CD1c-positive myeloid dendritic cell (primary cell): ENCODE data around the gene CHRNA5.
"Not testable (repeated sequence)": the region's sequence is repeated elsewhere in the genome, so short reads cannot be mapped to it uniquely, and the experiment has no call there.

Experiments
- DNase-seq: peaks from one replicate; pipeline ENCODE4 v3.0.0-alpha.2; 2016; ENCODE audit errors: extremely low spot score

Gene CHRNA5

GRCh38 chr15:78565097-78565950, at the start of gene CHRNA5:
CHRNA5 (plus strand) TSS chr15:78565520; CDS start chr15:78565720, 200 bp downstream.
- peak; percentile 85 for DNase-seq

DNA sequence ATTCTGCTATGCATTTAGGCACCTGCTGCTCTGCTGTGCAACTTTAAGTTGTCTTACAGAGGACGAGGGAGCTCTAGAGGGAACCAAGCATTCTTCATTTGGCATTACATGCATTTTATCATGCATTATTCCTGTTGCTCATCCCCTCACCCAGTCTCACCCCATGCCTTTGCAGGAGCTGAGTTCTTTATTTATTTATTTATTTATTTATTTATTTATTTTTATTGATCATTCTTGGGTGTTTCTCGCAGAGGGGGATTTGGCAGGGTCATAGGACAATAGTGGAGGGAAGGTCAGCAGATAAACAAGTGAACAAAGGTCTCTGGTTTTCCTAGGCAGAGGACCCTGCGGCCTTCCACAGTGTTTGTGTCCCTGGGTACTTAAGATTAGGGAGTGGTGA, 45.3 kb upstream of the CHRNA5 start:
- DNase-seq, result not testable (repeated sequence)

GRCh38 chr15:78524230-78524629, 41.1 kb upstream of the CHRNA5 start:
- DNase-seq, result no peak

GRCh38 chr15:78527325-78527724, 38.0 kb upstream of the CHRNA5 start:
- DNase-seq, result no peak

GRCh38 chr15:78533331-78533730, 32.0 kb upstream of the CHRNA5 start:
- no peak for DNase-seq

GRCh38 chr15:78536134-78536533, 29.2 kb upstream of the CHRNA5 start:
- DNase-seq, result peak; percentile 38

- no peak for DNase-seq
These were observed 27.9 kb upstream of the CHRNA5 start for GRCh38 chr15:78537266-78537905.

- no peak for DNase-seq
These were observed 27.0 kb upstream of the CHRNA5 start for GRCh38 chr15:78538358-78538757.

- DNase-seq, result not testable (repeated sequence)
These were observed 25.7 kb upstream of the CHRNA5 start for GRCh38 chr15:78539464-78540140.

GRCh38 chr15:78540141-78540870, 25.0 kb upstream of the CHRNA5 start, which contains the start of gene PSMA4:
PSMA4 (plus strand) TSS chr15:78540444; CDS start chr15:78541928, 1,484 bp downstream.
- DNase-seq, result peak; percentile 96

DNA sequence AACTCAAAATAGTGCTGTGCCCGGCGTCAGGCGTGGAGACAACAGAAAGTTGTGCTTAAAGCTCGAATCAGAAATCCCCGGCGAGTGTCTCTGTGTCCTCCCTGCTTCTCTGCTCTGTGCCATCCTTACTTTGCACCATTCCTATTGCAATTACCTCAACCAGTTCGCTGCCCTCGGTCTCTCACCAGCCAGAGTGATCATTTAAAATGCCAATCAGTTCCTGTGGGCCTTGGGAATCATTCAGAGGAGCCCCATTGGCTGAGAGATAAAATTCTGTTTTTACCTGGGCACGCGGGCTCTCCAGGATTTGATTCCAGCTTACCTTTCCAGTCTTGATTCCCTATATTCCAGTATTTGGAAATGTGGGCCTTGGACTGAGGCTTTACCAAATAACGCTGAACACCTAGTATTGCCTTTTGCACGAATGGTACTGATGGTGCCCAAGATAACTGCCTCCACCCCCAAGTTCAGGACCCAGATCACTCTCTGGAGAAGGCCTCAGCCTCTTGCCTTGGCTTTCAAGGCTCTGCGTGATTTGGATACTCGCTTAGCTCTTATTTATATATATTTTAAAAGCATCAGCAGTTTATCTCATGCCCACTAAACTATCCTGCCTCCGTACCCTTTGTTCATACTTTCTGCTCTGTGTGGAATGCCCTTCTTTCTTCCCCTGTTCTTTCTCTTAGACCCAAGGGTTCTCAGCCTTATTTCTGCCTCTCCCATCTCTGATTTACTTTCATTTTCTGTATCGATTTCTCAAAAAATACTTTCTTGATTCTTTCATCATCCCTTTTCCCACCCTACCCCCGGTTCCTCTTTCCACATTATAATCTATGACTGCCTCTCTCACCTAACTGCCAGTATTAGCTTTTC, 24.2 kb upstream of the CHRNA5 start:
- DNase-seq, result peak; percentile 39

DNA sequence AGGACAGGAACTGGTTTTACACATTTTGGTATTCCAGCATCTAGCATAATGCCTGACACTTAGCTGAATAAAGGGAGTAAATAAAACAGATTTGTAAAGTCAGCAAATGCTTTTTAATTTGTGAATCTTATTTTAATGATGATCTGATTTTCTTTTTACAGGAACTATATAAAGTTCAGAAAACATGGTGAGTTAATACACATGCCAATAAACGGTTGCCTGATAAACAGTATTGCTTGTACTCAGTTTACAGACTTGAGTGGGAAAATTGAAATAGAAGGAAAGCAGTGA, 23.6 kb upstream of the CHRNA5 start:
- no peak for DNase-seq

DNA sequence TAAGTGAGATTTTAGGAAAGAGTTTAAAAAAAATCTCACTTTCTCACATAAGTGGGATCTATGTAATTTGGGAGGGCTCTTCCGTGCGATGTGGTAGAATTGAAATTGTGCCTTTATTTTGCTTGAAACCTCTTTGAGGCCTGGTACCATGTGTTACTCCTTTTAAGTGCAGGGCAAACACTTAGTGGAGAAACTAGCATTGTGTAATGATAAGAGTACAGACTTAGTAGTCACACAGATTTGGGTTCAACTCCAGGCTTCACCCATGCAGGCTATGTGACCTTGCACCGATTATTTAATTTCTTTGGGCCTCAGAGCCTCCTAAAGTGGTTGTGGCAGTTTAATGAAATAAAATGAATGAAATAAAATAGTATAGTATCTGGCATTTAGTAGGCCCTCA, 22.7 kb upstream of the CHRNA5 start:
- DNase-seq, result no peak

DNA sequence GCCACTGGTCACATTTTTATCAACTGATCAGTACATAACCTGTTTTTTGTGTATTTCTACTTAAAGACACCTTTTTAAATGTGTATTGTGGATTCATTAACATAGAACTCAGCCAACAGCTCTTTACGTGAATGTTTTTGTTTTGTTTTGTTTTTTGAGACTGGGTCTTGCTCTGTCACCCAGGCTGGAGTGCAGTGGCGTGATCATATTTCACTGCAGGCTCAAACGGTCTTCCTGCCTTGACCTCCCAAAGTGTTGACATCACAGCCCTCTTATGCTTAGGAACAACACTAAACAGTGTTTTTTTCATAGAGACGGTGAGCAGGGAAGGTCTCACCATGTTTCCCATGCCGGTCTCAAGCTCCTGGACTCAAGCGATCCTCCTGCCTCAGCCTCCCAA, 15.1 kb upstream of the CHRNA5 start:
- no peak for DNase-seq

- no peak for DNase-seq
These were observed 14.5 kb upstream of the CHRNA5 start for GRCh38 chr15:78550815-78551214.

- DNase-seq, result no peak
These were observed 13.4 kb upstream of the CHRNA5 start for GRCh38 chr15:78551902-78552301.

- DNase-seq, result no peak
These were observed 12.7 kb upstream of the CHRNA5 start for GRCh38 chr15:78552597-78552996.

GRCh38 chr15:78560201-78560600, 5.1 kb upstream of the CHRNA5 start:
- not testable (repeated sequence) for DNase-seq

DNA sequence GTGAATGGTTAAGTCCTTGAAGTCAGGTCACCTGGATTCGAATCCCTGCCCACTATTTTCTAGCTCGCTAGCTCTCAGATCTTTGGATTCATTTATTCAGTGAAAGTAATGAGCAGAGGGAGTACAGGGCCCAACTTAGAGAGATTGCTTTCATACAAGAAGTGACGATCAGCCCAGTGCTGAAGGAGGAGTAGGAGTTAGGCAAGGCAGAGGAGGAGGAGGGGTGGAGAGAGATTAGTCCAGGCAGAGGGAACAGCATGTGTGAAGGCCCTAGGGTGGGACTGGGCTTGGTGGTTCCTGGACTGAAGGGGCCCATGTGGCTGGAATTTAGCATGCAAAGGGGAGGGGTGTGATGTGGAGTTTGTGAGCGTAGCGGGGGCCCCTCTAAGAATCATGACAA, 3.8 kb upstream of the CHRNA5 start:
- DNase-seq, result no peak

DNA sequence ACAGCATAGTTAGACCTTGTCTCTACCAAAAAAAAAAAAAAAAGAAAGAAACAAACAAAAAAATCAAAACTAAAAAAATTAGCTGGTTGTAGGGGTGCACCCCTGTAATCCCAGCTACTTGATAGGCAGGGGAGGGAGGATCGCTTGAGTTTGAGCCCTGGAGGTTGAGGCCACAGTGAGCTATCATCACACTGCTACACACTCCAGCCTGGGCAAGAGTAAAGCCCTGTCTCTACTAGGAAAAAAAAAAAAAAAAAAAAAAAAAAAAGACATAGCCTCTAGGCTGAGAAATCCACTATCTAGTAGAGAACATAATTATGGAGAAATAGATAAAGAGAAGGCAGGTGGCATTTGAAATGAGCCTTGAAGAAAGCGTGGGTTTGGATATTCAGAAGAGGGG, 2.2 kb upstream of the CHRNA5 start:
- no peak for DNase-seq

- DNase-seq, result no peak
These were observed 600 bp upstream of the CHRNA5 start for GRCh38 chr15:78564743-78565096.
